GM19397 (cell line): ENCODE results near the gene AP4B1.

ENCODE experiments used
- ATAC-seq: cut with Tn5 transposase; IDR thresholded peaks from one replicate; pipeline ENCODE4 v1.9.1; 2021; ENCODE audit warnings: mild to moderate bottlenecking, moderate library complexity; ENCODE audit not compliant: unreplicated experiment

Gene AP4B1

GRCh38 chr1:113895961-113896360 lies 8.6 kb downstream of the AP4B1 start:
- ATAC-seq = no peak

DNA sequence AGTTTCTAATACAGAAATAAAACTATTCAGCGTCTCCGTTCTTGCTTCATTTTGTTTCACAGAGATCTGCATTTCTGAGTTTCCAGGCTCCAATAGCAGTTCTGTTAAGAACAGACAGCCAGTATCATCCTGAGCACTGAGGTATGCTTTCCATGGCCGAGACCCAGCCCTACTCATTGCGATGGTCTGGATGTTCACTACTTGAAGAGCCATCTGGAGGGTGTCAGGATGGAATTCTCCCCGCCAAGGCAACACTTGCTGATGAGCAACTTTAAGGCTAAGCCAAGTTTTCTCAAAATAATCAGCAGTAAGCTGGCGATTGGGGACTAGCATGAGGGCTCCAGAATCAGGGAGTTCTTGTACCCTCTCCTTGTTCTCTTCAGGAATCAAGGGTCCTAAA lies 9.5 kb downstream of the AP4B1 start:
- no peak for ATAC-seq

DNA sequence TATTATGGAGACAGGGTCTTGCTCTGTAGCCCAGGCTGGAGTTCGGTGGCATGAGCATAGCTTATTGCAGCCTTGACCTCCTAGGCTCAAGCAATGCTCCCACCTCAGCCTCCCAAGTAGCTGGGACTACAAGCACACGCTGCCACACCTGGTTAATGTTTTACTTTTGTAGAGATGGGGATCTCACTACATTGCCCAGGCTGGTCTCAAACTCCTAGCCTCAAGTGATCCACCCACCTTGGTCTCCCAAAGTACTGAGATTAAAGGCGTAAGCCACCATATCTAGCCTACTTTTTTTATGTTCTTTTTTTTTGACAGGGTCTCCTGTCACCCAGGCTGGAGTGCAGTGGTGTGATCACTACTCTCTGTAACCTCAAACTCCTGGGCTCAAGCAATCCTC lies 11.3 kb downstream of the AP4B1 start:
- ATAC-seq = no peak

GRCh38 chr1:113891631-113892220 lies 12.9 kb downstream of the AP4B1 start:
- no peak for ATAC-seq

GRCh38 chr1:113890816-113891215 lies 13.8 kb downstream of the AP4B1 start:
- no peak for ATAC-seq

- no peak for ATAC-seq
These were observed 17.0 kb downstream of the AP4B1 start, which contains the start of gene BCL2L15 for GRCh38 chr1:113887402-113888175. Gene BCL2L15 (minus strand): TSS chr1:113887581. CDS start chr1:113887375, 206 bp downstream.

DNA sequence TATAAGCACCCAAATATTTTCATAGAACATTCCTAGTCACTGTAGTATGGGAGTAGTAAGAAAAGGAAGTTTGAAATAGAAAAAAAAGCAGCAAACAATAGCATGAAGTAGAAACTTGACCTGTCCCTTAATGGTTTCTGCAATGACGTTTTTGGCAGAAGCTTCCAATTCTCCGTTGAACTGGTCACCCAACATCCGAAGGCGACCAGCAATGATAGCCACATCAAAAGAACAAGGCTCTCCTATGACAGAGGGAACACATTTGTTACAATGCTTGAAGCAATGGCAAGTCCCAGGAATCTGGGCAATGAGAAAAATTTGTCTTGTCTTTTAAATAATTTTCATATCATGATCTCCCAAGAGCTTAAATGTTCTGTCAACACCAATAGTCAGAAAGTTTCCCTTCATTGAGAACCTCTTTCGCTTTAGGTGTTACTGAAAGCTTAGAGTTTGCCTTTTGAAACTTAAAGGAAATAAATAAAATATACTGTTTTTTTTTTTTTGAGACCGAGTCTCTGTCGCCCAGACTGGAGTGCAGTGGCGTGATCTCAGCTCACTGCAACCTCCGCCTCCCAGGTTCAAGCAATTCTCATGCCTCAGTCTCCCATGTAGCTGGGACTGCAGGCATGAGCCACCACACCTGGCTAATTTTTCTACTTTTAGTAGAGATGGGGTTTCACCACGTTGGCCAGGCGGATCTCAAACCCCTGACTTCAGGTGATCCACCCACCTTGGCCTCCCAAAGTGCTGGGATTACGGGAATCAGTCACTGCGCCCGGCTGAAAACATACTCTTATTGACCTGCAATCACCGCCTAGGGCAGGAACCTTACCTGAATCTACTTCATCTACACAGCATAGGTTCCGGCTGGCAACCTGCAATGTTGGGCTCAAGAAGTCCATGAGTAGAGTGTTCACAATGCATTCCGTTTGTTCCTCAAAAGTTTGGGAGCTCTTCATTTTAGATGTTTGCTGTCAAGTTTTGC lies 17.9 kb downstream of the AP4B1 start:
- ATAC-seq = no peak

GRCh38 chr1:113881661-113882060 lies 22.9 kb downstream of the AP4B1 start:
- ATAC-seq = no peak

- ATAC-seq = no peak
These were observed 24.9 kb downstream of the AP4B1 start for GRCh38 chr1:113879739-113880038.

DNA sequence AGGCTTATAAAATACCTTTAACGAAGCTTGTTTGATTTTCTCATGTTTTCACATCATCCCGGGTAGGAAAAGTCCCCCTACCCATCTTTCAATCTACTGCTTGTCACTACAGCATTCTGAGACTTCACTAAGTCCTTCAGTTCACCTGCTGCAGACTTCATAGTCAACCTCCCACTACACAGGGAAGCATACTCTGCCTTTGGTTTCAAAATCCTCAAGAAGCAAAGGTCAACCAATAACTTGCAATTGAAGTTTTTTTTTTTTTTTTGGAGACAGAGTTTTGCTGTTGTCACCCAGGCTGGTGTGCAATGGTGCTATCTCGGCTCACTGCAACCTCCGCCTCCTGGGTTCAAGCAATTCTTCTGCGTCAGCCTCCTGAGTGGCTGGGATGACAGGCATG lies 28.4 kb downstream of the AP4B1 start:
- no peak for ATAC-seq

DNA sequence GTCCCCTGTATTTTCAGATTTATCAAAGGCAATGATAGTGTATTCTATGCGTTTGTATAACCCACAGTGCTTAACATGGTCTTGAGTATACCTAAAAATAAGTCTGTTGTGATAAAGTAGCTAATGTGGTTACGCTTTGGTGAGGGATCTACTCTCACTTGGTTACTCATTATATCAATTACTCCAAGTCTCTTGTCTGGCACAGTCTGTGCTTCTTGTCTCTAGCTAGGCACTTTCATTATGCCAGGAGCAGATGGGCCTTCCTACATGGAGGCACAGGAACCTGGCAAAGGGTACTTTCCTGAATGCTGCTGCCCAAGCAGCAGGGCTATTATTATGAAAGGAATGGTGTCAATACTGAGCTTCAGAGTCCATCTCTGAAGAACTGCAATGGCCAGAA lies 28.9 kb downstream of the AP4B1 start:
- peak; percentile 41 for ATAC-seq

GRCh38 chr1:113874012-113874879 lies 30.4 kb downstream of the AP4B1 start:
- no peak for ATAC-seq

DNA sequence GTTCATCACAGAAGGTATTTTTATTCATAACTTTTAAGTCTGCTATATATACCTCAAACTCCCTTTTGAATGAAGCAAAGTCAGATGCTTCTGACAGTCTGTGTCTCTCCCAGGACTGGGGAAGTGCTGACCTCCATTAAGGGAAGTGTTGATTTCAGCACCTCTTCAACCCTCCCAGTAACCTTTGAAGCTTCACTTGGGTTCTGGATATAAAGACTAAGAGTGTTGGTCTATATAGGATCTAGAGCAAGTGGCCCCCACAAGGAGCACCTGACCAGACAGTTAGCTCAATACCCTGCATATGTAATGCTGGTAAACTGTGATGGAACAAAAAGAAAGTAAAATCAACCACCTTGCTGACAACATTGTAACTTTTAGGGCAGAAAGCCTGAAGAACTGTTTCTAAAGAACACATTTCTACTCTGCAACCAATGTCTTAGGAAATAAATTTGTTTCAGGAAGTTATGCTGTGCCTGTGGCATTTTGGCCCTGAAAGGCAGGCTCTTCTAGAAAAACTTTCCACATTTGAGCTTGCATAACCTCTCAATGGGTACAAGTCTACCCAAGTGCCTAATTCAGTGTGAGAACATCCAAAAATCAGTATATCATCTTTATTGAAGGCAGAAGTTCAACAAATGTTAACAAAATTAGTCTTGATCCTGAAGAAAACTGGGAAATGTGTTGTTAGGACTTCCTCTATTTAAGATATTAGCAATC lies 32.2 kb downstream of the AP4B1 start:
- no peak for ATAC-seq

GRCh38 chr1:113871597-113872113 lies 32.9 kb downstream of the AP4B1 start, which contains the start of gene PTPN22:
Gene PTPN22 (minus strand): TSS chr1:113871712.
- ATAC-seq = peak; percentile 89

- no peak for ATAC-seq
These were observed 33.8 kb downstream of the AP4B1 start for GRCh38 chr1:113870778-113871177.

DNA sequence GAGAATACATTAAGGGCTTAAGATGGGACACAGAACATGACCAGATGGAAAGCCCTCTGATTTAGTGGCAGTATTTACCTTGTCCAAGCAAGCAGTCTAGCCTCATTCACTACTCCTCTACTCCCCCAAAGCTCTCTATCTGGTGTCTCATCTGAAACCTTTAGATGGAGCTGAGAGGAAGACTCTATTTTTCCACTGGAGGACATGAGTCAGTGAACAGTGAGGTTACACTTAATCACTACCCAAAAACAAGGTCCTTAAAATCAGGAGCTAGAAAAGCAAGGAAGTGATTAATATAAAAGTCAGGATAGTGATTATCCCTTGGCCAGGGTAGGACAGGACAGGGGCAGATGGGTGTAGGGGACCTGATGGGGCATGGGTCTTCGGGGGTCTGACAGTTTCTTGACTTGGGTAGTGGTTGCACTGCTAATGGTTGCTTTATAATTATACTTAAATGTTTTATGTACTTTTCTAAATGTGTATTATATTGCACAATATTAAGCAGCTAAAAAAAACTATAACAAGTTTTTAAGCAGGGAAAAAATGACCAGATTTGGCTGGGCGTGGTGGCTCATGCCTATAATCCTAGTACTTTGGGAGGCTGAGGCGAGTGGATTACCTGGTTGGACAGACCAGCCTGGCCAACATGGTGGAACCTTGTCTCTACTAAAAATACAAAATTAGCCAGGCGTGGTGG lies 36.1 kb downstream of the AP4B1 start:
- no peak for ATAC-seq

GRCh38 chr1:113861641-113862040 lies 43.0 kb downstream of the AP4B1 start:
- ATAC-seq = no peak

GRCh38 chr1:113860891-113861290 lies 43.7 kb downstream of the AP4B1 start:
- ATAC-seq = no peak
